ENCODE data around the gene PBX1. TPM values are rescaled to one million over a fixed set of nuclear protein-coding genes. Genes with fewer than 3 reads are reported as not detected.

Gene PBX1
- polyA plus RNA-seq, 1 donor (not counting 4 experiments of a cell fraction or from before 2014, with no cell fraction given): 2.2 TPM

GRCh38 chr1:164886101-164886500, 327.1 kb downstream of the PBX1 start:
- Histone ChIP-seq H3K79me2 (ENCODE audit: control insufficient read depth, insufficient read depth, low read length) (no peaks in the 10 kb centered on the region), H3K27ac (ENCODE audit: control insufficient read depth, insufficient read depth, low read length) (no peak overlapping the region), H3K4me1 (ENCODE audit: control insufficient read depth, extremely low read depth, insufficient read depth, low read length) (no peaks in the 10 kb centered on the region), H3K9me3 (ENCODE audit: control insufficient read depth, low read depth, low read length) (no peaks in the 10 kb centered on the region), H2AFZ (ENCODE audit: control insufficient read depth, low read length) (no peak overlapping the region), H3K36me3 (ENCODE audit: control insufficient read depth in 2 of 2, extremely low read depth in 1 of 2, insufficient read depth in 2 of 2, low read length in 2 of 2) (no peaks in the 10 kb centered on the region), H3K9me1 (ENCODE audit: control insufficient read depth, extremely low read depth, insufficient read depth, low read length) (no peaks in the 10 kb centered on the region), H3K4me3 (ENCODE audit: control insufficient read depth in 2 of 3, extremely low read depth in 1 of 3, insufficient read depth in 2 of 3, low read depth in 1 of 3, low read length in 3 of 3) (no peak overlapping the region), H3K27me3 (ENCODE audit: control insufficient read depth, extremely low read depth, insufficient read depth, low read length) (no peaks in the 10 kb centered on the region), H4K20me1 (ENCODE audit: control insufficient read depth, extremely low read depth, insufficient read depth, low read length) (no peaks in the 10 kb centered on the region), H3K4me2 (ENCODE audit: control insufficient read depth, extremely low read depth, insufficient read depth, low read depth, low read length) (no peak overlapping the region), H3K9ac (ENCODE audit: control insufficient read depth, extremely low read depth, insufficient read depth, low read length) (no peak overlapping the region)
- DNase-seq (ENCODE audit: low read depth, low spot score): no peak
- no peak for FAIRE-seq
- TF ChIP-seq EZH2 (IDR thresholded peaks at IDR 0.05; ENCODE audit: low read length) (no peak), CTCF (optimal IDR thresholded peaks at IDR 0.05 in 1 of 3, IDR thresholded peaks at IDR 0.05 in 1 of 3, conservative IDR thresholded peaks at IDR 0.05 in 1 of 3; ENCODE audit: extremely low read depth in 1 of 3, insufficient read depth in 2 of 3, low read length in 3 of 3) (no peak)
- dilution Hi-C loops (cut with MboI; ENCODE audit: extremely low pct_ligation_motif_present, low sequenced_read_pairs): no loop called here

GRCh38 chr1:164891615-164892014, 332.6 kb downstream of the PBX1 start:
- dilution Hi-C loops (cut with MboI; ENCODE audit: extremely low pct_ligation_motif_present, low sequenced_read_pairs): no loop called here
- H3K36me3 ChIP-seq (ENCODE audit: control insufficient read depth in 2 of 2, extremely low read depth in 1 of 2, insufficient read depth in 2 of 2, low read length in 2 of 2): no peaks in the 10 kb centered on the region
- DNase-seq (ENCODE audit: low read depth, low spot score): no peak

More at GRCh38 chr1:164891615-164892014, 332.6 kb downstream of the PBX1 start:
- Histone ChIP-seq H3K4me1 (ENCODE audit: control insufficient read depth, extremely low read depth, insufficient read depth, low read length) (no peaks in the 10 kb centered on the region), H3K9me3 (ENCODE audit: control insufficient read depth, low read depth, low read length) (no peaks in the 10 kb centered on the region), H3K9ac (ENCODE audit: control insufficient read depth, extremely low read depth, insufficient read depth, low read length) (no peak overlapping the region), H3K79me2 (ENCODE audit: control insufficient read depth, insufficient read depth, low read length) (no peaks in the 10 kb centered on the region), H3K4me2 (ENCODE audit: control insufficient read depth, extremely low read depth, insufficient read depth, low read depth, low read length) (no peak overlapping the region), H3K27me3 (ENCODE audit: control insufficient read depth, extremely low read depth, insufficient read depth, low read length) (no peaks in the 10 kb centered on the region), H3K9me1 (ENCODE audit: control insufficient read depth, extremely low read depth, insufficient read depth, low read length) (no peaks in the 10 kb centered on the region), H2AFZ (ENCODE audit: control insufficient read depth, low read length) (no peak overlapping the region), H3K27ac (ENCODE audit: control insufficient read depth, insufficient read depth, low read length) (no peak overlapping the region), H3K4me3 (ENCODE audit: control insufficient read depth in 2 of 3, extremely low read depth in 1 of 3, insufficient read depth in 2 of 3, low read depth in 1 of 3, low read length in 3 of 3) (no peak overlapping the region), H4K20me1 (ENCODE audit: control insufficient read depth, extremely low read depth, insufficient read depth, low read length) (no peaks in the 10 kb centered on the region)
- TF ChIP-seq EZH2 (IDR thresholded peaks at IDR 0.05; ENCODE audit: low read length) (no peak), CTCF (optimal IDR thresholded peaks at IDR 0.05 in 1 of 3, IDR thresholded peaks at IDR 0.05 in 1 of 3, conservative IDR thresholded peaks at IDR 0.05 in 1 of 3; ENCODE audit: extremely low read depth in 1 of 3, insufficient read depth in 2 of 3, low read length in 3 of 3) (no peak)
- no peak for FAIRE-seq
